Amniotic epithelial cell (primary cell): ENCODE data around the gene VASH1.

Experiments used
- DNase-seq: peaks from one replicate; pipeline ENCODE4 v3.0.0-alpha.2; 2010; ENCODE audit warnings: low read depth

VASH1 gene

GRCh38 chr14:76772300-76773187 is 11.3 kb downstream of the VASH1 start:
- DNase-seq, result peak; percentile 98

- peak; percentile 94 for DNase-seq
These were observed 12.1 kb downstream of the VASH1 start for GRCh38 chr14:76773188-76773885.

GRCh38 chr14:76773956-76774820 is 12.9 kb downstream of the VASH1 start:
- DNase-seq, result no peak

GRCh38 chr14:76774821-76775694 is 13.8 kb downstream of the VASH1 start:
- no peak for DNase-seq

GRCh38 chr14:76775695-76776427 is 14.6 kb downstream of the VASH1 start:
- DNase-seq, result no peak

GRCh38 chr14:76776428-76777251 is 15.4 kb downstream of the VASH1 start:
- no peak for DNase-seq

- DNase-seq, result no peak
These were observed 16.5 kb downstream of the VASH1 start for GRCh38 chr14:76777721-76778120.

- no peak for DNase-seq
These were observed 17.4 kb downstream of the VASH1 start for GRCh38 chr14:76778546-76779215.

GRCh38 chr14:76779221-76780057 is 18.2 kb downstream of the VASH1 start:
- no peak for DNase-seq

GRCh38 chr14:76780058-76780345 is 18.7 kb downstream of the VASH1 start:
- DNase-seq, result no peak

GRCh38 chr14:76780360-76780759 is 19.1 kb downstream of the VASH1 start:
- DNase-seq, result no peak

GRCh38 chr14:76780875-76781647 is 19.8 kb downstream of the VASH1 start:
- DNase-seq, result peak; percentile 48

- DNase-seq, result no peak
These were observed 20.4 kb downstream of the VASH1 start for GRCh38 chr14:76781648-76782051.

GRCh38 chr14:76782115-76782884 is 21.0 kb downstream of the VASH1 start:
- no peak for DNase-seq

- DNase-seq, result peak; percentile 10
These were observed 21.8 kb downstream of the VASH1 start for GRCh38 chr14:76782885-76783566.

GRCh38 chr14:76784266-76784874 is 23.1 kb downstream of the VASH1 start:
- no peak for DNase-seq
